GM19452 (cell line): Measurements from ENCODE around the gene LSM14B.

Source experiments
- ATAC-seq: cut with Tn5 transposase; IDR thresholded peaks from one replicate; pipeline ENCODE4 v1.9.1; 2021; ENCODE audit not compliant: unreplicated experiment

The LSM14B gene

GRCh38 chr20:62162765-62163484 is 40.6 kb downstream of the LSM14B start:
- ATAC-seq: no peak

DNA sequence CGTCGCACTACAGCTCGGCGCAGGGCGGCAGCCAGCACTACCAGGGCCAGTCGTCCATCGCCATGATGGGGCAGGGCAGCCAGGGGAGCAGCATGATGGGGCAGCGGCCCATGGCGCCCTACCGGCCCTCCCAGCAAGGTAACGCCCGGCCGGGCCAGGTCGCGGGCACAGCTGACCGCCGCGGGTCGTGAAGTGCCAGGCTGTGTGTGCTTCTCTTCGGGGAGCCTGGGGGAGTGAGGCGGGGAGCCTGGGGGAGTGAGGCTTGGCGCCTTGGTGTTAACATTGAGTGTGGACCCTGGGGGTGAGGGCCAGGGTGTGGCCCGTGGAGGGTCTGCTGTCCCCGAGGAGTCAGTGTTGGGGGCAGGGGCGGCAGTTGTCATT is 41.2 kb downstream of the LSM14B start:
- ATAC-seq: no peak

DNA sequence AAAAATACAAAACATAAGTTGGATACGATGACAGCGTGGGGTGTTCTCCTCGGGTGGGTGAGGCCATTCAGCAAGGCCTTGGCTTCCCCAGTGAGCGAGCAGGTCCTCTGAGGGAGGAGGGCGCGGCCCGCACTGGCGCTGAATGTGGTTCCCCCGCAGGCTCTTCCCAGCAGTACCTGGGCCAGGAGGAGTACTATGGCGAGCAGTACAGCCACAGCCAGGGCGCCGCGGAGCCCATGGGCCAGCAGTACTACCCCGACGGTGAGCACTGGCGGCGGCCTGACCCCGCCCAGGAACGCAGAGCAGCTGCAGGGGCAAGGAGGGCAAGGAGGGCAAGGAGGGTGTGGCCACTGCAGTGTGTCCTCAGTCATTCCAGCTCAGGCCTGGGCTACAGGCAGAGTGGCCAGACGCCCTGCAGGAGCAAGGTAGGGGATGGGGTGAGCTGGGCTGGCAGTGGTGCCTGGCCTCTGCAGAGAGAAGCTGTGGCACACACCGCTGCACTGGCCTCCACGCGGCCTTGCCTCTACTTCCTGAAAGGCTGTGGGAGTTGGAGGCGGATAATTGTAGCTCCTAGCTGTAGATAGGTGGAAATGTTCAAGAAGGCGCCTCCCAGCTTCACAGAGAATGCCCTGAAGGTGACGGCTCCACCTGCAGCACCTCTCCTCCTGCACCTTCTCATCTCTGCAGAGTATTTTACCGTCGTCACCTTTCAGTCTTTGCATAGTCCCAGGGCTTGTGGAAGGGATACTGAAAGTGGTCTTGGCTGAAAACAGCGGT is 41.9 kb downstream of the LSM14B start:
- no peak for ATAC-seq

- ATAC-seq: no peak
Observed at GRCh38 chr20:62164879-62165761, 42.8 kb downstream of the LSM14B start.

- ATAC-seq: no peak
Observed at GRCh38 chr20:62165762-62166399, 43.6 kb downstream of the LSM14B start.

DNA sequence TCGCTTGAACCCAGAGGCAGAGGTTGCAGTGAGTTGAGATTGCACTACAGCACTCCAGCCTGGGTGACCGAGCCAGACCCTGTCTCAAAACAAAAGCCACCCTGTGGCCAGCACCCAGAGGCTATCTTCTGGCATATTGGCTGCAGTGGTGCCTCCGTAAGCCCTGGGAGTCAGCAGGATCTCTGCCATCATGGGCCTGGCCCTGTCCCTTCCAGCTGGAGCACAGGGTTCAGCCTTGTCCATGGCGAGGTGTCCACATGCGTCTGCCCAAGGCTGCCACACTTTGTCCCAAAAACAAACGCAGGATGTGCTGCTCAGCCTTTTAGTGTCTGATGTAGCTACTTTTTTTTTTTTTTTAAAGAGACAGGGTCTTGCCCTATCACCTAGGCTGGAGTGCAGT is 45.2 kb downstream of the LSM14B start:
- no peak for ATAC-seq

- no peak for ATAC-seq
Observed at GRCh38 chr20:62168061-62168460, 45.8 kb downstream of the LSM14B start.

DNA sequence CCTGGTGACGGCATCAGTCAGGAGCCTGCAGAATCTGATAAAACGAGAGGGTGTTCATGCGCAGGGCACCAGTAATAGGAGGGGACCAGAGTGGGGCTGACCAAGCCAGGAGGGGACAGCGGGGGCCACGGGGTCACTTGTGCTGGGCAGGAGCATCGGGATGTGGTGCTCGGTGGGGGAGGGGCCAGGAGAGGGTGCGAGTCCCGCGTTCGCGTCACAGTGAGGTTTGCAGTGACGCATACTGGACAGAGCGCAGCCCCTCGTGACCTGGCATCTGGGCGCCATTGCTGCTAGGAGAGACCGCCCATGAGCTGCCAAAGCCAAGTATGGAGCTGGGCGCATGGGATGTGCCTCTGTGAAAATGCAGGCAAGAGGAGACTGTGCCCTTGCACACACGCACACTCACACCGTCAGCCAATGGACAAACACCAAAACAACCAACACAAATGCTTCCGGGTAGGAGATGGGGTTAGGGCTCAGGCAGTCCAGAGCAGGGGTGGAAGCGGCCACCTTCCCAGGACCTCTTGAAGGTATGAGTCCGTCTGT is 46.7 kb downstream of the LSM14B start:
- no peak for ATAC-seq

DNA sequence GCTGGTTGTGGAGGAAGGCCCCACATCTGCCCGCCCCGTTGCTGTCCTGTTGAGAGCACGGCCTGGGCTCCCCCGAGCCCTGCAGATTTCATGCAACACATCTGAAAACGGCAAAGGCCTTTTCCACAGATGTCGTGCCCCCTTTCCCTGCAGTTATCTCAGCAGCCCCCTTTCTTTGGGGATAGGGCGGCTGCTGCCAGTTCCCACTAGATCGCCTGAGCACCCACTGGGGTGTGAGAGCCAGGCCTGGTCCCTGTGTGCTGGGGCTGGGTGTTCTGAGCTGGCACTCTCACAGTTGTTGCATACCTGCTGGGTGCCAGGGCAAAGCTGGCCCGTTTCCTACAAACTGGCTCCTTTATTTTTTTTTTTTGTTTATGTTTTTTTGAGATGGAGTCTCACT is 48.3 kb downstream of the LSM14B start:
- no peak for ATAC-seq

- no peak for ATAC-seq
Observed at GRCh38 chr20:62171245-62171644, 49.0 kb downstream of the LSM14B start.

GRCh38 chr20:62172666-62173065 is 50.4 kb downstream of the LSM14B start:
- no peak for ATAC-seq

DNA sequence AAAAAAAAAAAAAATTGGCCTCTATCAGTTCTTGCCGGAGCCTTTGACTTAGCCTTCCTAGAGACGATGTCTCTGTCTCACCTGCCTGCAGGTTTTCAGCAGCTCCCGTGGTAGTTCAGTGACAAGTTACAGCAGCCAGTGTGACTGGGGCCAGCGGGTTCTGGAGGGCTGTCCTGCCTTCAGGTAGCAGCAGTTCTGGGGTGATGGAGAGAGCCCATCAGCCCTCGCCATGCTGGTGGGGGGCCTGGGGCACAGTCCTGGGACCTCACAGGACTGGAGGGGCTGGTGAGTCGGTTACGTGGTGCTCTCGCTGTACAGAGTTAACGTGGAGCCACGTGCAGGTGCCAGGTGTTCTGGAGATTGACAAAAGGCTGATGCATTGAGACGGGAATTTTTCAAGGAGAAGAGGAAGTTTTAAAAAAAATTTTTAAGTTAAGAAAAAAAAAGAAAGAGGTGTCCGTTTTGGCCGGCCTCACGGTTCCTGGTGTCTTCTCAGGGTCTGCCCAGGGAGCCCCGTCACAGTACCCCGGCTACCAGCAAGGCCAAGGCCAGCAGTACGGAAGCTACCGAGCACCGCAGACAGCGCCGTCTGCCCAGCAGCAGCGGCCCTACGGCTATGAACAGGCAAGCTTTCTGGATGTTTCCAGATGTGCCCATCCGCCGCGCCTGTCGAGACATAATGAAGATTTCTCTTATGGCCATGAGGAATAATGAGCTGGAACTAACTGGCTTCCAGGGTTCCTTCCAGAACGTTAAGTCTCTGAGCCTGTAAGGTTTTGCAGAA is 51.9 kb downstream of the LSM14B start:
- no peak for ATAC-seq

DNA sequence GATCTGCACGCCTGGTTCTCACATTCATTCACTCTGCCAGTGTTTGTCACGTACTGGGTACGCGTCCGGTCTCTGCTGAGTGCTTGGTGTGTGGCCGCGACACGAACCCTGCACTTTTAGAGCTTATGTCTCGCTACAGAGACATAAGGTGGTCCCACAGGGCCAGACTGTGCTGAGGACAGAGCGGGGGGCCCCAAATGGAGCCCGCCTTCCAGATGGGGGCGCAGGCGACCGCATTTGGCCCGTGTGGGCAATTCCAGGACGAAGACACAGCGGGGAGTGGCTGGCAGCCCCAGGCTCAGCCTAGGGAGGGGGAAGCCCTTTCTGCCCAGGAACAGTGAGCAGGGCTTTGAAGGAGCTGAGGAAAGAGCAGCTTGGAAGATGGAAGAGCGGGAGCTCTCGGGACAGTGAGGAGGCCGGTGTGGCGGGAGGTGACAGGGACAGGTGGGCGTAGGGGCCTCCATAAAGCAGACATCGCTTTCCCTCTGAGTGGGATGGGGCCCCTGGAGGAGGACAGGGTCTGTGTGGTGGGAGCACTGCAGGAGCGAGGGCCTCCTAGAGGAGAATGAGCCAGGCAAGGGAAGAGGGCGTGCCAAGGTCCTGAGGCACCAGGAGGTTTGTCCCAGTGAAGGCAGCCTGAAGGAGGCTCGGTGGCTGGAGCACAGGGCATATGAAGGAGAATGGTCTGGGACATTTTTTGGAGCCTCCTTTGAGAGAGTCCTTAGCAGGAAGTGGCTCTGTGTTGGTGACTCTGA is 52.8 kb downstream of the LSM14B start:
- ATAC-seq: no peak

DNA sequence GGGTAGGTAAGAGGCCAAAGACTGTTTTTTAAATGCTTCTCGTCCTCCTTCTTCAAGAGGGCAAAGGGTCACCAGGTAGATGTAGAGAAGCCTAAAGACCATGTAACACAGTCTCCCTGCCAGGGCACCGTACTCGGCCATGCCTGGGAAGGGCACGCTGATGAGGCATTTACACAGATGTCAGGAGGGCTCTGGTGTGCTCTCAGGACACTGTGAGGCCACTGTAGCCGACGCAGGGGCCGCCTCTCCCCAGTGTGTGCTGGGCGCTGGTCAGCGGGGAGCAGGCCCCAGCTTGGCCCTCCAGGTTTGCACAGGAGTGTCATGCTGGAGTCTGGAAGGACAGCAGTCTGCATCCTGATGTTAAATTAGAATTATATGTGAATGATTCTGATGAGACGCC is 53.4 kb downstream of the LSM14B start:
- ATAC-seq: no peak

DNA sequence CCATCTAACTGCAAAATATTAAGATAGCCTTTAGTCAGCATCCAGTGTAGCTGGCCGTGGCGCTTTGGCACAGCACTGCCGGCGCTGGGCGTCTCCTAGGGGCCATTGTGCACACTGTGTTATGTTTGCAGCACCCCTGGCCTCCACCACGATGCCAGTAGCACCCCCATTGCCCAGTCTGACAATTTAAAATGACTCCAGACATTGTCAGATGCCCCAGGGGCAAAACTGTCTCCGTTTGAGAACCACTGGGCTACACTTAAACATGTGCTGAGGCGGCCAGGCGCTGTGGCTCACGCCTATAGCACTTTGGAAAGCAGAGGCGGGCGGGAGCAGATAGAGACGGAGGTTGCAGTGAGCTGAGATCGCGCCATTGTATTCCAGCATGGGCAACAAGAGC is 54.6 kb downstream of the LSM14B start:
- no peak for ATAC-seq

DNA sequence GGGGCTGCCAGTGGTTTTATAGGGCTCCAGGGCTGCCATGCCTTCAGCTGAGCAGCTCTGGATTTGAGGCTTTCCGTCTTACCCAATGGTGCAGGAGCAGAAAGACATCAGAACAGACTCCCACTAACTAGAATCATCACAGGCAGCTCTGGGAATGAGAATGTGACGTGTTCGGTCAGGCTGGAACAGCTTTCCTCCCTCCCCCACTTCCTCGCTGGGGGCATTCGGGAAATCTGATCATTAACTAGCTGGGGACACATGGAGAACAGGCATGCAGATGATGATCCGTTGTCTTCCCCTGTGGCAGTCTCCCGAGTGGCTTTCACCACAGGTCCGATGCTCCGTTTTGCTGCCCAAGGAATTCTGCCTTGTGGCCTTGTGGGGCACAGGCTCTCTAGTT is 55.0 kb downstream of the LSM14B start:
- no peak for ATAC-seq

- ATAC-seq: no peak
Observed at GRCh38 chr20:62178316-62179161, 56.3 kb downstream of the LSM14B start.

DNA sequence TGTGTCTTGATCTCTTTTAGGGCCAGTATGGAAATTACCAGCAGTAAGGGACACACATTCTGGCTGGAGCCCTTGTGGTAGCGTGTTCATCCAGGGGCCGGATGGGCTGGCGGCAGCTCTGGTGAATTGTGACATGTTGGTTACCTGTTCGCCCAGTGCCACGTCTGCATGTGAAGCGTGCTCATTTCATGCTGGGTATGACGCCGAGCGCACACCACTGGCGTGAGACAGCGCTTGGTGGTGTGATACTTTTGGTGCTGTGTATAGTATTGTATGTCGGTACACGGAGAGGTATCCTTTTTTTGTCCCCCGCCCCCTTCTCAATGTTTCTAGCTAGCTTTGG is 56.9 kb downstream of the LSM14B start:
- ATAC-seq: no peak

DNA sequence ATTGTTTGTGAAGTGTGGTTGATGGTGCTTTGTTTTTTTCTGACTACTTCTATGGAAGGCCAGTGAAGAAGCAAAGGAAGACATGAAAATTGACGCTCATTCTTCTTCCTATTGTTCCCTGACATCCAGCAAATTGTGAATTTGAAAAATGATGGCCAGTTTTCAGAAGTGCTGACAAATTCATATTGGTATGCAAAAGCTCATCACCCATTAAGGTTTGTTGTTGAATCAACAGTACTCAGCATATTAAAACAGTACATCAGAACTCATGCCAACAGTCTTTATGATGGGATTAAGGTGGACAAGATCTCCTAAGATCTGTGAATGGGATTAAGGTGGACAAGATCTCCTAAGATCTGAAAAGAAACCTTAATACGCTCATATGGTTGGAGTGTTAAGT is 59.5 kb downstream of the LSM14B start:
- no peak for ATAC-seq
